Astrocyte of the spinal cord (primary cell): ENCODE results near the gene ZNF423.
A peak's percentile ranks its signal among the peaks of the same experiment; 100 is the strongest.

Source experiments
- DNase-seq: peaks from one replicate; pipeline ENCODE4 v3.0.0; 2011; ENCODE audit warnings: low read depth, low spot score
- H3K4me3 ChIP-seq: 2 replicates; pipeline ENCODE4 v1.5.1; 2011; ENCODE audit warnings: low read depth, mild to moderate bottlenecking, low read length, moderate library complexity
- in situ Hi-C: cut with HindIII; loops from 2 replicates; pipeline ENCODE4 v1.10.0; 2017; ENCODE audit warnings: low sequenced_read_pairs
- TF ChIP-seq, protein P1 (sequence below): IDR thresholded peaks from 2 replicates; pipeline ENCODE4 v1.5.1; 2012; ENCODE audit warnings: low read depth, mild to moderate bottlenecking, low read length, inconsistent platforms

Gene ZNF423

DNA sequence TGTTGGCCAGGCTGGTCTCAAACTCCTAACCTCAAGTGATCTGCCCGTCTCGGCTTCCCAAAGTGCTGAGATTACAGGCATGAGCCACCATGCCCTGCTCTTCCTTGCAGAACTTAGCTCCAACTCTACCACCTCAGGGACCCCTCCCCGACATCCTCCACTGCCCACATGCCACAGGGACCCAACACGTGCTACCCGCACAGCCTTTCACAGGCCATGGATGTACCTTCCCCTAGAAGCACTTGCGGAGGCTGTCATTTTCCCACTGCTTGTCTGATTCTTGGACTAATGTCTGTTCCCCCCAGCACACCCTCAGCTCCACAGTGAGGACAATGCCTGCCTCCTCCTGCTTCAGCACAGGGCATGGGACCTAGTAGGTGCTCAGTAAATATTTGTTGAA lies 147.4 kb downstream of the ZNF423 start:
- H3K4me3 ChIP-seq, result no peak overlapping the region
- in situ Hi-C loops, result no loop called here
- TF ChIP-seq, protein P1, sequence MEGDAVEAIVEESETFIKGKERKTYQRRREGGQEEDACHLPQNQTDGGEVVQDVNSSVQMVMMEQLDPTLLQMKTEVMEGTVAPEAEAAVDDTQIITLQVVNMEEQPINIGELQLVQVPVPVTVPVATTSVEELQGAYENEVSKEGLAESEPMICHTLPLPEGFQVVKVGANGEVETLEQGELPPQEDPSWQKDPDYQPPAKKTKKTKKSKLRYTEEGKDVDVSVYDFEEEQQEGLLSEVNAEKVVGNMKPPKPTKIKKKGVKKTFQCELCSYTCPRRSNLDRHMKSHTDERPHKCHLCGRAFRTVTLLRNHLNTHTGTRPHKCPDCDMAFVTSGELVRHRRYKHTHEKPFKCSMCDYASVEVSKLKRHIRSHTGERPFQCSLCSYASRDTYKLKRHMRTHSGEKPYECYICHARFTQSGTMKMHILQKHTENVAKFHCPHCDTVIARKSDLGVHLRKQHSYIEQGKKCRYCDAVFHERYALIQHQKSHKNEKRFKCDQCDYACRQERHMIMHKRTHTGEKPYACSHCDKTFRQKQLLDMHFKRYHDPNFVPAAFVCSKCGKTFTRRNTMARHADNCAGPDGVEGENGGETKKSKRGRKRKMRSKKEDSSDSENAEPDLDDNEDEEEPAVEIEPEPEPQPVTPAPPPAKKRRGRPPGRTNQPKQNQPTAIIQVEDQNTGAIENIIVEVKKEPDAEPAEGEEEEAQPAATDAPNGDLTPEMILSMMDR, result no peak
- DNase-seq, result no peak

DNA sequence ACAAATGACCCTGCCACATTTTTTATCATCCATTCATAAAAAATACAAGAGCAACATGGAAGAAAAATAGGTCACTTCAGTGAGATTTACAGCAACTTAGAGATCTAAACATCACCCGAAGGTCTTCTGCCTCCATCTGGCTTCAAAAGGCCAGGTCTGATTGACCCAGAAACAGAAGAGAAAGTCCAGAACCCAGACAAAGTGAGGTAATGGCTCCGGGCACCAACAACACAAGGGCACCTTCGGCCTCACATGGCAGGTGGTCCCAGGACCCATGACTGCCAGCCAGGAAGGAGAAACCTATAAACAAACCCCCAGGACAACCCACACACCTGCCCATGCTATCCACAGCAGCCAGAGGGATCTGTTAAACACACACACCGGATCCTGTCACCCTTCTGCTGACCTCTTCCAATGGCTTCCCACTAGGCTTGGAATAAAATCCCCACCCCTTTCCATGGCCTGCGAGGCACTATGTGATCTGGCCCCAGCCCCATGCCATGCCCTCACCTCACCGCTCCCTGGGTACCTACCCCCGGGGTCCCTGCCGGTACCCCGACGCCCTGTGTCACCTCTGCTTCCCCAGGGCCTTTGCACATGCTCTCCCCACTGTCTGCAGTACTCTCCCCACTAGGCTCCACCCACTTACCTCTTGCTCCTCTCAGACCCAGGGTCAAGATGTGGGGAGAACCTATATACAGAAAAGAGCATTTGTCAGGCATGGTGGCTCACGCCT lies 149.1 kb downstream of the ZNF423 start:
- TF ChIP-seq, protein P1, result no peak
- in situ Hi-C loops, result no loop called here

DNA sequence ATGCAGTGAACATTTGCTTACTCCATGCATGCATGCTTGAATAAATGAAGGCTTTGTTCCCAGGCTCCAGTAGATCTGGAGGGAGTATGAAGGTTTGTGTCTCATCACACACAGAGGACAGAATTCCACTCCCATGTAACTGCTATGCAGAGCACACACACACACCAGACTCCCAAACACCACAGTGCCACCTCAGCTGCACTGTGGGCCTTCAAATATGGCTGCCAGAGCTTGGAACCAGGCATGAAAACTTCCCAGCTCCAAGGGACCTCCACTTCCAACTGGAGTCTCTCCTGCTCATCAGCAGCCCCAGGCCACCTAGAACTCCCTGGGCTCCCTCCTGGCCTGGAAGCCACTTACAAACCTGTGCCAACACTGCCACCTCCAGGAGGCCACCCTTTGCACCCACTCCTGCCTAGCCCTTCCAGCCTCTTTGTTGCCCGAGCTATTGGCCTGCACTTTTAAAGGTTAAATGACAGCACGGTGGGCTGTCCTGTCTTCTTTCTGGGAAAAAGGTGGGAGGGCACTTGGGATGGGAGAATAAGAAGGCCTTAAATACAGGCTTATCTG lies 151.2 kb downstream of the ZNF423 start:
- in situ Hi-C loops, result no loop called here
- DNase-seq, result no peak
- no peak overlapping the region for H3K4me3 ChIP-seq
- TF ChIP-seq, protein P1, result no peak

More for the DNA sequence above, 149.1 kb downstream of the ZNF423 start:
- H3K4me3 ChIP-seq, result no peak overlapping the region
- DNase-seq, result no peak

DNA sequence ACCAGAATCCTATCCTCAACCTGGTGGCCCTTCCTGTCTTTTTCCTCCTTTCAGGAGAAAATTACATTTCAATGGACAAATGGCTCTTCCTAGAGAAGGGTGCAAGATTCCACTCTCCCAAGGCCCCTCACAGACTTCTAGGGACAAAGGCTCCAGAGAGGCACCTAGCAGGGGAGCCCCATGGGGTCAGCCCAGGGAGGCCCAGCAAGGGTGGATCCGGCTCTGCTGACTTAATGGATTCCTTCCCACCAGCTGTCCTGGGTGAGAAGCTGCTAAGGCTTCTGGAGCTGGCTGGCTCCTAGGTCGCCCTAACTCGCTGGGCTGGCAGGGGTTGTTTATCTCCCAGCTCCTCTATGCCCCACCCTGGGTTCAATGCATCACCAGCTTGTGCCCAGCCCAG lies 152.4 kb downstream of the ZNF423 start:
- no peak overlapping the region for H3K4me3 ChIP-seq
- in situ Hi-C loops, result no loop called here
- TF ChIP-seq, protein P1, result no peak
- no peak for DNase-seq

DNA sequence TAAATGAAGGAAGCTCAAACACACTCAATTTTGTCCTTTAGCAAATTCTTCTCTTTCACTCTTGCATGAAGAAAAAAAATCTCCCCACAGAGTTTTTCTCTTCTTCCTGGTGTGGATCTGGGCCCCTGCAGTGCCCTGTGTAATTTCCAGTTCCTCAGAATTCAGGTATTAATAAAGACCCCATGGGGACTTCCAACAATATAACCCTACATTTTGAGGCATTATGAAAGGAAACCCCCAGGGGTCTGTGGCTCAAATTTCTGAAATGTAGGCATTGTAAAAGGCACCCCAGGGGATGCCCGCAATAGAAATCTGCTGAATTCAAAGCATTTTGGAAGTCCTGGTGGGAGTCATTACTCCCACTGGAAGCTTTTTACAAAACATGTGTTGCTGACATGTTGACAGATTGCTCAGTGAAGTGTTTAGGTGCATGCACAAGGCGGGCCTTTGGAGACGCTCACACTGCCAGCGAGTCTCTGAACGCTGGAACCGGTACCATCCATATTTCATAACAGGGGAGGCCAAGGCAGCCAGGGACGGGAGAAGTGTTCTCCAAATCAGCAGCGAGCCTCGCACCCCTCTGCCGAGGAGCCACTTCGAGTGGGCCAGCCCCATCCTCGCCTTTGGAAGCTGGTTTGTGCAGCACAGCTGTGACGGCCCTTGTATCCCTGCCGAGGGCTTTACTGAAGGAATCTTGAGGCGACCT lies 154.0 kb downstream of the ZNF423 start:
- in situ Hi-C loops, result no loop called here
- no peak overlapping the region for H3K4me3 ChIP-seq
- TF ChIP-seq, protein P1, result no peak
- peak; percentile 72 for DNase-seq

DNA sequence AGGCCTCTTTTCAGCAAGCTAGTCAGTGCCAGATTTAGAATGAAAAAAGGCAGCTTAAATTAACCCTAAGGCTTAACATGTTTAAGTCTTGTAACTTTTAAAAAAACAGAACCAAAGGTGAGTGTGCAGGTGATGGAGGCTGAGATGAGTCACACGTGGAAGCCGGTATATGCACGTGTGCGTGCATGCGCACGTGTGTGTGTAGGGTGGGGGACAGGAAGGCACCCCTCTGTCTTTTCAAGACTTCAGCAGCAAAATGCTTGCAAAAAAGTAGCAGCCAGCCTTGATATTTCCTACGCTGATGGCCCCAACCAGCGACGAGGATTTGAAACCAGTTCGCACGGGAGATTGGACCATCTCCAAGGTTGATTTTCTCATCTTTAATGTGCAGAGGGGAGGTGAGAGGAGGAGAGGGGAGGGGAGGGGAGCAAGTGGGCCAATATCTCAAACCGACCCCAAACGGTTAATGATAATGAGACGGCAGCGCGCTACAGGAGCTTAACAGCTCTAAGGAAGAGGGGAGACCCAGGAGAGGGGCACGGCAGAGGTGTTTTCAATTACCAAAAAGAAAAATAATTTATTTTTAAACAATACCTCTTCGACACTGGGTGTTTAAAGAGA lies 154.7 kb downstream of the ZNF423 start:
- peak; percentile 24 for DNase-seq
- TF ChIP-seq, protein P1, result no peak
- in situ Hi-C loops, result no loop called here
- no peak overlapping the region for H3K4me3 ChIP-seq
